ENCODE data around the gene XPO1.
"Not testable (repeated sequence)": the region's sequence is repeated elsewhere in the genome, so short reads cannot be mapped to it uniquely, and the experiment has no call there.

XPO1 gene

GRCh38 chr2:61538200-61538919 is at the start of gene XPO1:
Gene XPO1 (minus strand): TSS chr2:61538356. CDS start chr2:61533897, 4,459 bp downstream.
- DNase-seq, result peak; percentile 97 to 99

- DNase-seq, result not testable (repeated sequence)
Observed at GRCh38 chr2:61586928-61587327, 48.8 kb upstream of the XPO1 start.

GRCh38 chr2:61585383-61585782 is 47.2 kb upstream of the XPO1 start:
- no peak for DNase-seq

GRCh38 chr2:61584368-61584767 is 46.2 kb upstream of the XPO1 start:
- not testable (repeated sequence) for DNase-seq

- DNase-seq, result no peak
Observed at GRCh38 chr2:61582165-61582564, 44.0 kb upstream of the XPO1 start.

GRCh38 chr2:61581716-61582115 is 43.6 kb upstream of the XPO1 start:
- no peak for DNase-seq

GRCh38 chr2:61575447-61575859 is 37.3 kb upstream of the XPO1 start:
- DNase-seq, result no peak

GRCh38 chr2:61566566-61566965 is 28.4 kb upstream of the XPO1 start:
- DNase-seq, result no peak

- no peak for DNase-seq
Observed at GRCh38 chr2:61562615-61563014, 24.5 kb upstream of the XPO1 start.

GRCh38 chr2:61558160-61558559 is 20.0 kb upstream of the XPO1 start:
- no peak for DNase-seq

GRCh38 chr2:61557381-61557780 is 19.2 kb upstream of the XPO1 start:
- DNase-seq, result no peak

- no peak for DNase-seq
Observed at GRCh38 chr2:61554604-61555003, 16.4 kb upstream of the XPO1 start.

- DNase-seq, result no peak
Observed at GRCh38 chr2:61550375-61551209, 12.4 kb upstream of the XPO1 start.

GRCh38 chr2:61549546-61549945 is 11.4 kb upstream of the XPO1 start:
- no peak for DNase-seq

- no peak for DNase-seq
Observed at GRCh38 chr2:61543062-61543461, 4.9 kb upstream of the XPO1 start.

GRCh38 chr2:61540167-61540566 is 2.0 kb upstream of the XPO1 start:
- not testable (repeated sequence) for DNase-seq

- peak; percentile 58 to 69 for DNase-seq
Observed at GRCh38 chr2:61538920-61539520, 864 bp upstream of the XPO1 start.

- no peak for DNase-seq
Observed at GRCh38 chr2:61537950-61538199, 281 bp downstream of the XPO1 start.

GRCh38 chr2:61537277-61537949 is 743 bp downstream of the XPO1 start:
- DNase-seq, result peak; percentile 44 to 56

GRCh38 chr2:61536572-61537276 is 1.4 kb downstream of the XPO1 start:
- peak; percentile 81 to 86 for DNase-seq

GRCh38 chr2:61536180-61536571 is 2.0 kb downstream of the XPO1 start:
- peak in 1 of 2 donors; percentile 4 for DNase-seq

- DNase-seq, result no peak
Observed at GRCh38 chr2:61535449-61535848, 2.7 kb downstream of the XPO1 start.

GRCh38 chr2:61534926-61535325 is 3.2 kb downstream of the XPO1 start:
- DNase-seq, result no peak
